GM21825 (cell line): ENCODE results near the gene FLCN.
"Not testable (repeated sequence)": the region's sequence is repeated elsewhere in the genome, so short reads cannot be mapped to it uniquely, and the experiment has no call there.

Experiments
- ATAC-seq: cut with Tn5 transposase; IDR thresholded peaks from one replicate; pipeline ENCODE4 v1.9.1; 2021; ENCODE audit warnings: mild to moderate bottlenecking, moderate library complexity; ENCODE audit not compliant: unreplicated experiment

FLCN gene

GRCh38 chr17:17214646-17215436, 22.1 kb downstream of the FLCN start:
- ATAC-seq, result no peak

GRCh38 chr17:17213775-17214174, 23.2 kb downstream of the FLCN start:
- ATAC-seq, result no peak

- no peak for ATAC-seq
These were observed 29.0 kb downstream of the FLCN start for GRCh38 chr17:17207998-17208397.

GRCh38 chr17:17206913-17207335, 30.0 kb downstream of the FLCN start:
- ATAC-seq, result no peak

GRCh38 chr17:17206124-17206912, 30.6 kb downstream of the FLCN start, which contains the start of gene PLD6:
PLD6 (minus strand) TSS chr17:17206333; CDS start chr17:17206286, 47 bp downstream.
- ATAC-seq, result peak; percentile 40

- peak; percentile 60 for ATAC-seq
These were observed 31.4 kb downstream of the FLCN start for GRCh38 chr17:17205368-17206123.

GRCh38 chr17:17204635-17205231, 32.2 kb downstream of the FLCN start:
- ATAC-seq, result peak; percentile 2

- ATAC-seq, result no peak
These were observed 32.9 kb downstream of the FLCN start for GRCh38 chr17:17204041-17204591.

- ATAC-seq, result no peak
These were observed 33.7 kb downstream of the FLCN start for GRCh38 chr17:17203173-17203730.

- no peak for ATAC-seq
These were observed 35.1 kb downstream of the FLCN start for GRCh38 chr17:17201907-17202306.

- ATAC-seq, result no peak
These were observed 35.7 kb downstream of the FLCN start for GRCh38 chr17:17201271-17201670.

- ATAC-seq, result no peak
These were observed 36.1 kb downstream of the FLCN start for GRCh38 chr17:17200831-17201230.

- ATAC-seq, result no peak
These were observed 36.7 kb downstream of the FLCN start for GRCh38 chr17:17200311-17200710.

GRCh38 chr17:17198281-17198680, 38.7 kb downstream of the FLCN start:
- ATAC-seq, result no peak

GRCh38 chr17:17196776-17197175, 40.2 kb downstream of the FLCN start:
- ATAC-seq, result no peak

- ATAC-seq, result not testable (repeated sequence)
These were observed 41.5 kb downstream of the FLCN start for GRCh38 chr17:17195466-17195865.

GRCh38 chr17:17191961-17192381, 45.0 kb downstream of the FLCN start:
- no peak for ATAC-seq

GRCh38 chr17:17191346-17191792, 45.6 kb downstream of the FLCN start:
- no peak for ATAC-seq

- no peak for ATAC-seq
These were observed 46.8 kb downstream of the FLCN start for GRCh38 chr17:17190188-17190587.

GRCh38 chr17:17189559-17189958, 47.4 kb downstream of the FLCN start:
- no peak for ATAC-seq
